GM12873 (cell line): Measurements from ENCODE around the gene INTS7.

Source experiments
- CTCF ChIP-seq: IDR thresholded peaks from 2 replicates; pipeline ENCODE4 v1.5.1; 2012; ENCODE audit warnings: low read depth, mild to moderate bottlenecking, moderate library complexity, low read length, control low read depth; ENCODE audit not compliant: insufficient read depth; ENCODE audit errors: missing control alignments

The INTS7 gene

GRCh38 chr1:211924256-211924655 lies 111.1 kb downstream of the INTS7 start:
- no peak for TF ChIP-seq CTCF

- no peak for TF ChIP-seq CTCF
These were observed 112.3 kb downstream of the INTS7 start for GRCh38 chr1:211923095-211923494.

DNA sequence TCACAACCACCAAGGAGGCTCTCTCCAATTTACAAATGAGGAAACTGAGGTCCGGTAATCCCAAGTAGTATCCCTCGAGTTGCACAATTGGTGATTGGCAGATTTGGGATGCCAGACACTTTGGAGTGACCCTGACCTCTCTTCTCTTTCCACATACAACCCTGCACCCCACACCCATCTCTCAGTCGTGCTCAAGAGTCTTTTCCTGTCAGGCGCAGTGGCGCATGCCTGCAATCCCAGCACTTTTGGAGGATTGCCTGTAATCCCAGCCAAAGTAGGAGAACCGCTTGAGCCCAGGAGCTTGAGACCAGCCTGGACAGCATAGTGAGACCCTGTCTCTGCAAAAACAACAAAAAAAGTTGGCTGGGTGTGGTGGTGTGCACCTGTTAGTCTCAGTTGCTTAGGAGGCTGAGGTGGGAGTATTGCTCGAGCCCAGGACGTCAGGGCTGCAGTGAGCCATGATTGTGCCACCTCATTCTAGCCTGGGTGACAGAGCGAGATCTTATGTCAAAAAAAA lies 113.7 kb downstream of the INTS7 start:
- no peak for TF ChIP-seq CTCF

- TF ChIP-seq CTCF, result no peak
These were observed 114.6 kb downstream of the INTS7 start for GRCh38 chr1:211920602-211921226.

GRCh38 chr1:211920141-211920572 lies 115.2 kb downstream of the INTS7 start:
- TF ChIP-seq CTCF, result no peak

DNA sequence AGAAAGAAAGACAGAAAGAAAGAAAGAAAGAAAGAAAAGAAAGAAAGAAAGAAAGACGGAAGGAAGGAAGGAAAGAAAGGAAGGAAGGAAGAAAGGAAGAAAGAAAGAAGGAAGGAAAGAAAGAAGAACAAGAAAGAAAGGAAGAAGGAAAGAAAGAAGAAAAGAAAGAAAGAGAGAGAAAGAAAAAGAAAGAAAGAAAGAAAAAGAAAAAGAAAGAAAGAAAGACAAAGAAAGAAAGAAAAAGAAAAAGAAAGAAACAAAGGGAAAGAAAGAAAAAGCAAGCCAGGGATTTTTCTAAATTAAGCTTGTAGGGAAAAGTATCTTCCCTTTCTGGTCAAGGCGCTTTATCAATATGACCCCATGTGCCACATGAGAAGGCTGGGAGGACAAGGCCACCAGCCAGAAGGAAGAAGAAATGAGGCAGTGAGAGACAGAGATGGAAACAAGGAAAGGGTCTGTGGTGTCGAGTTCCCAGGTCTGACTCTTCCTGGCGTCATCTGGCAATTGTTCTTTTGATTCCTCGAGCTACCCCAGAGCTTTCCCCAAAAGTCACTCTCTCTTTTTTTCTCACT lies 116.4 kb downstream of the INTS7 start:
- TF ChIP-seq CTCF, result no peak

GRCh38 chr1:211915924-211916323 lies 119.4 kb downstream of the INTS7 start:
- TF ChIP-seq CTCF, result no peak
